Measurements from ENCODE around the gene APOA4.
"Not testable (repeated sequence)": the region's sequence is repeated elsewhere in the genome, so short reads cannot be mapped to it uniquely, and the experiment has no call there.

The APOA4 gene

DNA sequence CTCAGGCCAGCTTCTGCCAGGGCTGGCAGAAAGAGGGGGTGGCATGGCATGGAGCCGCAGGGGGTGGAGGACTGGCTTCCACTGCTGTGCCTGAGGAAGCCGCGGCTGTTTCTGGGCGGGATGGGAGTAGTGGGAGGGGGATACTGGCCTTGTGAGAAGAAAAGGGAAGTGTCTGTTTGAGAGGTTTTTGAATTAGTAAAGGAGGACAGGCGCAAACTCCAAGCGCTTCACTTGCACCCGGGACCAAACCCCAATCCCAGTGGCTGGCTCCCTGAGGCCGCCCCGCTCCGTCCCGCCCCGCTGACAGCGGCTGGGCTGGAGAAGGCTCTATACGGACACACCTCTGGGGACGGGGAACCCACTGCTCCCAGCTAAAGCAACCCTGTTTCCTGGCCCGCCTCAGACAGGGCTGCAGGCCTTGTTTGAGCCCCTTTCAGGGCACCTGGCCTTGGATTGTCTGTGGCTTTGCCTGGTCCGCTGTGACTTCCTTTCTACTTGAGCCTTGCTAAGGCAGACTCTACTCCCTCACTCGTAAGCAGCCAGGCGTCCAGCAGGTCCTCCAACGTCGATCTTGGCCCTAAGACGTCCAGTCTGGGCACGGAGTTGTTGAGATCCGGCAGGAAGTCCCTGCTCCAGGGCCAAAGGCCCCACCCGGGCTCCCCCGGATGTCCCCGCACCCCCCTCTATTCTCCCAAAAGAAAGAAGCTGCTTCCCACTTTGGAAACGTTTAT, 12.1 kb upstream of the APOA4 start:
- TF ChIP-seq, protein P1, sequence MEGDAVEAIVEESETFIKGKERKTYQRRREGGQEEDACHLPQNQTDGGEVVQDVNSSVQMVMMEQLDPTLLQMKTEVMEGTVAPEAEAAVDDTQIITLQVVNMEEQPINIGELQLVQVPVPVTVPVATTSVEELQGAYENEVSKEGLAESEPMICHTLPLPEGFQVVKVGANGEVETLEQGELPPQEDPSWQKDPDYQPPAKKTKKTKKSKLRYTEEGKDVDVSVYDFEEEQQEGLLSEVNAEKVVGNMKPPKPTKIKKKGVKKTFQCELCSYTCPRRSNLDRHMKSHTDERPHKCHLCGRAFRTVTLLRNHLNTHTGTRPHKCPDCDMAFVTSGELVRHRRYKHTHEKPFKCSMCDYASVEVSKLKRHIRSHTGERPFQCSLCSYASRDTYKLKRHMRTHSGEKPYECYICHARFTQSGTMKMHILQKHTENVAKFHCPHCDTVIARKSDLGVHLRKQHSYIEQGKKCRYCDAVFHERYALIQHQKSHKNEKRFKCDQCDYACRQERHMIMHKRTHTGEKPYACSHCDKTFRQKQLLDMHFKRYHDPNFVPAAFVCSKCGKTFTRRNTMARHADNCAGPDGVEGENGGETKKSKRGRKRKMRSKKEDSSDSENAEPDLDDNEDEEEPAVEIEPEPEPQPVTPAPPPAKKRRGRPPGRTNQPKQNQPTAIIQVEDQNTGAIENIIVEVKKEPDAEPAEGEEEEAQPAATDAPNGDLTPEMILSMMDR (IDR thresholded peaks at IDR 0.05; ENCODE audit: borderline replicate concordance, extremely low read depth, low read length, poor library complexity, severe bottlenecking): no peak
- TF ChIP-seq EZH2 (IDR thresholded peaks at IDR 0.05; ENCODE audit: borderline replicate concordance, low read depth, low read length, severe bottlenecking): no peak
- H2AFZ ChIP-seq (ENCODE audit: low read depth, low read length): peak overlapping the region; percentile 90
- peak overlapping the region; percentile 87 for H3K27ac ChIP-seq (ENCODE audit: low read length)
- H3K27me3 ChIP-seq (ENCODE audit: insufficient read depth, low read length, poor library complexity): no peaks in the 10 kb centered on the region
- ATAC-seq (ENCODE audit: insufficient read depth, low read depth): peak; percentile 30
- H3K4me3 ChIP-seq (ENCODE audit: low read depth in 1 of 2, low read length in 2 of 2): peak overlapping the region; percentile 13 to 69
- no peaks in the 10 kb centered on the region for H3K9me3 ChIP-seq (ENCODE audit: insufficient read depth, low read length, severe bottlenecking)
- H3K4me1 ChIP-seq (ENCODE audit: insufficient read depth, low read length): peaks cover 21% of the 10 kb centered on the region
- DNase-seq: peak; percentile 48
- H3K4me2 ChIP-seq (ENCODE audit: insufficient read depth, low read length): peak overlapping the region; percentile 87
- H3K79me2 ChIP-seq (ENCODE audit: insufficient read depth, low read length): no peaks in the 10 kb centered on the region
- H4K20me1 ChIP-seq (ENCODE audit: insufficient read depth, low read length): no peaks in the 10 kb centered on the region
- no peaks in the 10 kb centered on the region for H3K36me3 ChIP-seq (ENCODE audit: insufficient read depth, low read length)
- peak overlapping the region; percentile 77 for H3K9ac ChIP-seq (ENCODE audit: low read depth, low read length)

DNA sequence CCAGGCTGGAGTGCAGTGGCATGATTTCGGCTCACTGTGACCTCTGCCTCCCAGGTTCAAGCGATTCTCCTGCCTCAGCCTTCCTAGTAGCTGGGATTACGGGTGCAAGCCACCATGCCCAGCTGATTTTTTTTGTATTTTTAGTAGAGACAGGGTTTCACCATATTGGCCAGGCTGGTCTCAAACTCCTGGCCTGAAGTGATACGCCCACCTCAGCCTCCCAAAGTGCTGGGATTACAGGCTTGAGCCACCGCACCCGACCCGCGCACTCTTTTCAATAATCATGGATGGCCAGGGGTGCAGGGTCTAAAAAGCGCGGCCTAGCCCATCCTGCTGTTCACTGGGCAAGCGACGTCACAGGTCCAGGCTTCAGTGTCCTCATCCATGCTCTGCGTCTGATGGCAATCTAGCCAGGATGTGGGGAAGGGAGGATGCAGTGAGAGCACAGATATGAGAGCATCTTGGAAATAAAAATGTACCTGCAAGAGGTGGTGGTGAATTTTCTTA, 11.5 kb upstream of the APOA4 start:
- H3K9ac ChIP-seq (ENCODE audit: low read depth, low read length); H4K20me1 ChIP-seq (ENCODE audit: insufficient read depth, low read length); H3K27ac ChIP-seq (ENCODE audit: low read length); H3K36me3 ChIP-seq (ENCODE audit: insufficient read depth, low read length); H3K9me3 ChIP-seq (ENCODE audit: insufficient read depth, low read length, severe bottlenecking); DNase-seq; ATAC-seq (ENCODE audit: insufficient read depth, low read depth); H3K27me3 ChIP-seq (ENCODE audit: insufficient read depth, low read length, poor library complexity); H3K4me3 ChIP-seq (ENCODE audit: low read depth in 1 of 2, low read length in 2 of 2); H2AFZ ChIP-seq (ENCODE audit: low read depth, low read length); H3K79me2 ChIP-seq (ENCODE audit: insufficient read depth, low read length): not testable (repeated sequence)
- Histone ChIP-seq H3K4me1 (ENCODE audit: insufficient read depth, low read length) (peaks cover 21% of the 10 kb centered on the region), H3K4me2 (ENCODE audit: insufficient read depth, low read length) (peak overlapping the region; percentile 87)

DNA sequence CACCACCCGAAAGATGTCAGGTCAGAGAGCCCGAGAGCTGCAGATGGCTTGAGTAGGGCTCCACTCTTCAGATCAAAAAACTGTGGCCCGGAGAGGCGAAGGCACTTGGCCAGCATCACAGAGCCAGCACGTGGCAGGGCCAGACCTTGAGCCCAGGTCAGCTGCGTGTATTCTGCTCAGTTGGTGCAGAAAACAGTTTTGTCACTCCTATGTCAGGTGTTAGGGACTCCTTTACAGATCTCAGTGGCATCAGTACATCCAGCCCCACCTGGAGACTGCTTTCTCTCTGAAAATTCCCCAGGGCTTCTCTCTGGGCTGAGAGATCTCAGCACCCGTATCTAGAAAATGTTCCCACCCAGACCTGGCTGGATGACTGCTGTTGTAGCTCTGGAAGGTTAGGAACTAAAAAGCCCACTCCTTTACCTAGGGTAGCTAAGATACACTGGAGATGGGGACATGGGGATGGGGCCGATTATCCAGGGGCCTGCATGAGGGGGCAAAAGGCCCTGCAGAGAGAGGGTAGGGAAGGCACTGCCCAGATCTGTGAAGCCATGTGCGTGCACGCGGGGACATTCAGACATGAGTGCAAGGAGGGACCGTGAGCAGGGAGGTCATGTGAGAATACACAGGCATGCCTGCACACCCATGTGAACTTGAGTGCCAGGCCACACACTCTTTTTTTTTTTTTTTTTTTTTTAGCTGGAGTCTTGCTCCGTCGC, 10.9 kb upstream of the APOA4 start:
- ATAC-seq (ENCODE audit: insufficient read depth, low read depth) (no peak), DNase-seq (no peak)
- Histone ChIP-seq H3K4me1 (ENCODE audit: insufficient read depth, low read length) (peaks cover 21% of the 10 kb centered on the region), H3K27me3 (ENCODE audit: insufficient read depth, low read length, poor library complexity) (no peaks in the 10 kb centered on the region), H3K79me2 (ENCODE audit: insufficient read depth, low read length) (no peaks in the 10 kb centered on the region), H4K20me1 (ENCODE audit: insufficient read depth, low read length) (no peaks in the 10 kb centered on the region), H2AFZ (ENCODE audit: low read depth, low read length) (no peak overlapping the region), H3K27ac (ENCODE audit: low read length) (no peak overlapping the region), H3K4me3 (ENCODE audit: low read depth in 1 of 2, low read length in 2 of 2) (no peak overlapping the region), H3K9me3 (ENCODE audit: insufficient read depth, low read length, severe bottlenecking) (no peaks in the 10 kb centered on the region), H3K4me2 (ENCODE audit: insufficient read depth, low read length) (no peak overlapping the region), H3K9ac (ENCODE audit: low read depth, low read length) (no peak overlapping the region), H3K36me3 (ENCODE audit: insufficient read depth, low read length) (no peaks in the 10 kb centered on the region)
- no peak for TF ChIP-seq EZH2 (IDR thresholded peaks at IDR 0.05; ENCODE audit: borderline replicate concordance, low read depth, low read length, severe bottlenecking)
- TF ChIP-seq, protein P1 (IDR thresholded peaks at IDR 0.05; ENCODE audit: borderline replicate concordance, extremely low read depth, low read length, poor library complexity, severe bottlenecking): no peak

DNA sequence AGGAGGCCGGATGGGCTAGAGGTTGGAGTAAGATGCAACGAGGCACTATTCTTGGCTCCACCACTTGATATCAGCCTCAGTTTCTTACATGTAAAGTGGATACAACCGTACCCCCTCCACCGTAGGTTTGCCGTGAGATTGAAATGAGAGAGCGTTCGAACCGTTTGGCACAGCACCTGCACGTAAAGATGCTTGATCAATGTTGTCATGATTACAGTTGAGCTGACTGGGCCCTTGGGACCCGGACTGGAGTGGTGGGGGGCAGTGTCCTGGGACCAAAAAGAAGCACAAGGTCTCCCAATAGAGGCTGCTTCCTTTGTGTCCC, 10.3 kb upstream of the APOA4 start:
- no peaks in the 10 kb centered on the region for H3K79me2 ChIP-seq (ENCODE audit: insufficient read depth, low read length)
- H3K36me3 ChIP-seq (ENCODE audit: insufficient read depth, low read length): no peaks in the 10 kb centered on the region
- no peak for DNase-seq
- no peak overlapping the region for H3K9ac ChIP-seq (ENCODE audit: low read depth, low read length)
- no peak overlapping the region for H3K4me3 ChIP-seq (ENCODE audit: low read depth in 1 of 2, low read length in 2 of 2)
- H3K27me3 ChIP-seq (ENCODE audit: insufficient read depth, low read length, poor library complexity): no peaks in the 10 kb centered on the region
- no peak for TF ChIP-seq EZH2 (IDR thresholded peaks at IDR 0.05; ENCODE audit: borderline replicate concordance, low read depth, low read length, severe bottlenecking)
- TF ChIP-seq, protein P1 (IDR thresholded peaks at IDR 0.05; ENCODE audit: borderline replicate concordance, extremely low read depth, low read length, poor library complexity, severe bottlenecking): no peak
- peaks cover 21% of the 10 kb centered on the region for H3K4me1 ChIP-seq (ENCODE audit: insufficient read depth, low read length)
- no peaks in the 10 kb centered on the region for H4K20me1 ChIP-seq (ENCODE audit: insufficient read depth, low read length)
- H3K4me2 ChIP-seq (ENCODE audit: insufficient read depth, low read length): no peak overlapping the region
- no peaks in the 10 kb centered on the region for H3K9me3 ChIP-seq (ENCODE audit: insufficient read depth, low read length, severe bottlenecking)
- H3K27ac ChIP-seq (ENCODE audit: low read length): no peak overlapping the region
- ATAC-seq (ENCODE audit: insufficient read depth, low read depth): no peak
- H2AFZ ChIP-seq (ENCODE audit: low read depth, low read length): no peak overlapping the region

Data from DND-41 (cell line).